ENCODE data around the gene TMEM132C.

GRCh38 chr12:128393346-128393745, 126.4 kb downstream of the TMEM132C start:
- TF ChIP-seq CTCF (IDR thresholded peaks at IDR 0.05), result no peak
- TF ChIP-seq EZH2 (IDR thresholded peaks at IDR 0.05), result no peak
- no peak for TF ChIP-seq EZH2phosphoT487 (IDR thresholded peaks at IDR 0.05)
